NCI-H82 treated with DMSO at 0.1 percent for 48 hours (cell line): ENCODE measurements around the gene OR6M1.

Experiments used
- DNase-seq: peaks from one replicate; lab custom pipeline; 2025; ENCODE audit not compliant: unreplicated experiment; lab: John Stamatoyannopoulos, UW

The OR6M1 gene

GRCh38 chr11:123806249-123806648, at the start of gene OR6M1:
Gene OR6M1, minus strand, starts transcription at chr11:123806349. Its CDS starts 0 bp downstream, at chr11:123806349.
- no peak for DNase-seq

GRCh38 chr11:123853038-123853437, 46.9 kb upstream of the OR6M1 start:
- DNase-seq: no peak

- DNase-seq: no peak
Measured at GRCh38 chr11:123852321-123852720, 46.2 kb upstream of the OR6M1 start.

- DNase-seq: no peak
Measured at GRCh38 chr11:123851110-123851509, 45.0 kb upstream of the OR6M1 start.

GRCh38 chr11:123841174-123841573, 35.0 kb upstream of the OR6M1 start:
- no peak for DNase-seq

- no peak for DNase-seq
Measured at GRCh38 chr11:123839131-123839530, 33.0 kb upstream of the OR6M1 start.

- DNase-seq: peak; percentile 8
Measured at GRCh38 chr11:123838659-123839058, 32.5 kb upstream of the OR6M1 start.

- DNase-seq: no peak
Measured at GRCh38 chr11:123838199-123838598, 32.0 kb upstream of the OR6M1 start.

GRCh38 chr11:123833095-123833494, 26.9 kb upstream of the OR6M1 start:
- DNase-seq: no peak

GRCh38 chr11:123829745-123830144, 23.6 kb upstream of the OR6M1 start:
- DNase-seq: no peak

- no peak for DNase-seq
Measured at GRCh38 chr11:123822599-123822998, 16.4 kb upstream of the OR6M1 start.

GRCh38 chr11:123822032-123822431, 15.9 kb upstream of the OR6M1 start:
- DNase-seq: no peak

GRCh38 chr11:123815122-123815521, 9.0 kb upstream of the OR6M1 start:
- DNase-seq: no peak

GRCh38 chr11:123801765-123802164, 4.4 kb downstream of the OR6M1 start:
- DNase-seq: no peak

- peak; percentile 79 for DNase-seq
Measured at GRCh38 chr11:123800036-123800435, 6.1 kb downstream of the OR6M1 start.

- peak; percentile 65 for DNase-seq
Measured at GRCh38 chr11:123799438-123799837, 6.7 kb downstream of the OR6M1 start.

- no peak for DNase-seq
Measured at GRCh38 chr11:123798513-123799252, 7.5 kb downstream of the OR6M1 start.

- no peak for DNase-seq
Measured at GRCh38 chr11:123798079-123798478, 8.1 kb downstream of the OR6M1 start.

- DNase-seq: no peak
Measured at GRCh38 chr11:123797541-123797940, 8.6 kb downstream of the OR6M1 start.

GRCh38 chr11:123797114-123797513, 9.0 kb downstream of the OR6M1 start:
- DNase-seq: peak; percentile 94

- DNase-seq: no peak
Measured at GRCh38 chr11:123796226-123796625, 9.9 kb downstream of the OR6M1 start.

- no peak for DNase-seq
Measured at GRCh38 chr11:123783536-123783935, 22.6 kb downstream of the OR6M1 start.

GRCh38 chr11:123778511-123778910, 27.6 kb downstream of the OR6M1 start:
- DNase-seq: no peak
